Lung (tissue), 12 donors: ENCODE data around the gene HIPK4. TPM values are rescaled to one million over a fixed set of nuclear protein-coding genes. Genes with fewer than 3 reads are reported as not detected.
"Not testable (repeated sequence)": the region's sequence is repeated elsewhere in the genome, so short reads cannot be mapped to it uniquely, and the experiment has no call there.

Source experiments
- ATAC-seq: fragments of 200-7000 bp; cut with Tn5 transposase; one replicate; pipeline ENCODE4 v1.9.1; 2020; ENCODE audit warnings: moderate number of reproducible peaks; ENCODE audit not compliant: insufficient read depth, low FRiP score
- DNase-seq, 3 donors: peaks; one replicate each; pipeline ENCODE4 v3.0.0-alpha.2; 2013 to 2017
- H3K27ac ChIP-seq, 2 donors: one replicate each; pipeline ENCODE4 v1.5.1; 2013; ENCODE audit warnings: mild to moderate bottlenecking in 2 of 2, moderate library complexity in 2 of 2, control low read depth in 1 of 2, inconsistent platforms in 1 of 2, low read depth in 1 of 2, low read length in 1 of 2
- H3K27me3 ChIP-seq, 3 donors: one replicate each; pipeline ENCODE4 v1.5.1; 2013; ENCODE audit warnings: low read length in 2 of 3; ENCODE audit not compliant: control insufficient read depth in 3 of 3, insufficient read depth in 3 of 3
- H3K36me3 ChIP-seq, 4 donors: one replicate each; pipeline ENCODE4 v1.5.1; 2013; ENCODE audit warnings: low read length in 4 of 4, mild to moderate bottlenecking in 1 of 4, moderate library complexity in 1 of 4; ENCODE audit not compliant: control insufficient read depth in 4 of 4, insufficient read depth in 4 of 4
- H3K4me1 ChIP-seq, 5 donors: one replicate each; pipeline ENCODE4 v1.5.1; 2013; ENCODE audit warnings: low read length in 5 of 5, mild to moderate bottlenecking in 2 of 5, moderate library complexity in 1 of 5; ENCODE audit not compliant: control insufficient read depth in 5 of 5, insufficient read depth in 5 of 5
- H3K4me3 ChIP-seq: one replicate; pipeline ENCODE4 v1.5.1; 2013; ENCODE audit warnings: mild to moderate bottlenecking, control low read depth, moderate library complexity
- H3K9ac ChIP-seq, 2 donors: one replicate each; pipeline ENCODE4 v1.5.1; 2013; ENCODE audit warnings: low read length in 2 of 2, control low read depth in 1 of 2; ENCODE audit not compliant: insufficient read depth in 1 of 2
- H3K9me3 ChIP-seq, 4 donors: one replicate each; pipeline ENCODE4 v1.5.1; 2013; ENCODE audit warnings: low read length in 3 of 4, mild to moderate bottlenecking in 1 of 4, moderate library complexity in 1 of 4; ENCODE audit not compliant: control insufficient read depth in 4 of 4, insufficient read depth in 3 of 4
- WGBS, 2 donors: extraction: QIAGEN DNeasy Blood & Tissue Kit; methylation state at CpG; one replicate each; pipeline ENCODE4 v1.1.7; 2013; 5-methylcytosine and 5-hydroxymethylcytosine counted together
- polyA plus RNA-seq, 2 donors: library from polyadenylated mRNA; stranded (reverse); fragments of 200-250 nt; gene quantifications; one replicate each; pipeline ENCODE4 v1.2.1, GENCODE V29; 2013
- total RNA-seq, 2 donors: library from RNA; depleted of rRNA in 1 of 2; stranded (reverse); fragments of >200 nt in 1 of 2; gene quantifications; one replicate each; pipeline ENCODE4 v1.2.1, GENCODE V29; 2014 to 2021
- TF ChIP-seq, protein P1 (sequence below): IDR thresholded peaks from 2 replicates; pipeline ENCODE4 v1.5.1; 2012; ENCODE audit warnings: mild to moderate bottlenecking; ENCODE audit errors: control extremely low read depth, extremely low read depth
- donor health status: control.
- donor health status: control.
- donor health status: Bipolar disorder and iron deficiency.
- donor health status: healthy.
- donor health status: DM: yes; HTN: yes; CAD: no.

HIPK4 gene
- total and polyA plus RNA-seq, 4 donors, result 0.10 to 0.43 (median 0.22) TPM; not detected in 1

DNA sequence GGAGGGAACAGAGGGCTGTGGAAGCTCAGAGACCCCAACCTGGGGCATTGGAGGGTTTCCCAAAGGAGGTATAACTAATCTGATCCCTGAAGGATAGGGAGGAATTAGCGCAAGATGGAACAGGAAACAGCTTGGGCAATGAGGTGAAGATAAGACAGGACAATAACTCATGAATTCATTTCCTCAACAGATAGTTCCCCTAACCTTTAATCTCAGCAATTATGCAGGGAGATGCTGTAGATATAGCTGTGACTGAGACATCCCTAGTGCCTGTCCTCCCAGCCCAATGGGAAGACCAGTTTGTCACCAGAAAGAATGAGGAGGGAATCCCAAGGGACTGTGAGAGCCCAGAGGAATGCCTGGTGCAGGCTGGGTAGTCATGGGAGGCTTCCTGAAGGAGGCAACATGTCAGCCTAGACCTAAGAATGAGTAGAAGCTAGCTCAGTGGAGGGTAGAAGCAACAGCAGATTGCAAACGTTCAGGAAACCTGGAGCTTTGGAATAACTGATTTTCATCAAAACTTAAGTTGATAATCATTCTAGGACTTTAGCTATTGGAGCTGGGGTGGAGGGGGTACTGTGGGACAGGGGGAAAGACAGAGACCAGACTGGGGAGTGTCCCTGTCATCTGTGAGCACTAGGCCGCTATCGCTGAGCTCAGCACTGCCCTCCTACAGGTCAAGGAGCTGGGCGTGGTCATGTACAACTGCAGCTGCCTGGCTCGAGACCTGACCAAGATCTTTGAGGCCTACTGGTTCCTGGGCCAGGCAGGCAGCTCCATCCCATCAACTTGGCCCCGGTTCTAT is 18.8 kb downstream of the HIPK4 start:
- DNase-seq (no peak), ATAC-seq (no peak)
- Histone ChIP-seq H3K27ac (no peak overlapping the region), H3K9me3 (no peaks in the 10 kb centered on the region), H3K4me3 (no peak overlapping the region), H3K9ac (no peak overlapping the region), H3K27me3 (no peaks in the 10 kb centered on the region), H3K4me1 (peaks cover 0 to 9% (median 2%) of the 10 kb centered on the region in 5 donors), H3K36me3 (peaks cover 3 to 33% (median 27%) of the 10 kb centered on the region in 4 donors)
- TF ChIP-seq, protein P1, sequence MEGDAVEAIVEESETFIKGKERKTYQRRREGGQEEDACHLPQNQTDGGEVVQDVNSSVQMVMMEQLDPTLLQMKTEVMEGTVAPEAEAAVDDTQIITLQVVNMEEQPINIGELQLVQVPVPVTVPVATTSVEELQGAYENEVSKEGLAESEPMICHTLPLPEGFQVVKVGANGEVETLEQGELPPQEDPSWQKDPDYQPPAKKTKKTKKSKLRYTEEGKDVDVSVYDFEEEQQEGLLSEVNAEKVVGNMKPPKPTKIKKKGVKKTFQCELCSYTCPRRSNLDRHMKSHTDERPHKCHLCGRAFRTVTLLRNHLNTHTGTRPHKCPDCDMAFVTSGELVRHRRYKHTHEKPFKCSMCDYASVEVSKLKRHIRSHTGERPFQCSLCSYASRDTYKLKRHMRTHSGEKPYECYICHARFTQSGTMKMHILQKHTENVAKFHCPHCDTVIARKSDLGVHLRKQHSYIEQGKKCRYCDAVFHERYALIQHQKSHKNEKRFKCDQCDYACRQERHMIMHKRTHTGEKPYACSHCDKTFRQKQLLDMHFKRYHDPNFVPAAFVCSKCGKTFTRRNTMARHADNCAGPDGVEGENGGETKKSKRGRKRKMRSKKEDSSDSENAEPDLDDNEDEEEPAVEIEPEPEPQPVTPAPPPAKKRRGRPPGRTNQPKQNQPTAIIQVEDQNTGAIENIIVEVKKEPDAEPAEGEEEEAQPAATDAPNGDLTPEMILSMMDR, result no peak
- whole genome bisulfite sequencing, 2 donors, result 77 to 79% methylated on average over 7 of the region's 7 CpGs

GRCh38 chr19:40370253-40370652 is 19.7 kb downstream of the HIPK4 start:
- 93 to 94% methylated on average over 3 of the region's 3 CpGs for WGBS, 2 donors
- H3K36me3 ChIP-seq, result peaks cover 3 to 33% (median 27%) of the 10 kb centered on the region in 4 donors
- not testable (repeated sequence) for ATAC-seq, H3K27ac ChIP-seq, DNase-seq, H3K9me3 ChIP-seq, H3K27me3 ChIP-seq, H3K9ac ChIP-seq, H3K4me3 ChIP-seq
- H3K4me1 ChIP-seq, result peaks cover 0 to 15% (median 4%) of the 10 kb centered on the region in 5 donors

- Histone ChIP-seq H3K4me1 (peaks cover 0 to 17% (median 4%) of the 10 kb centered on the region in 5 donors), H3K27me3 (no peaks in the 10 kb centered on the region), H3K27ac (no peak overlapping the region), H3K9ac (no peak overlapping the region), H3K4me3 (no peak overlapping the region), H3K9me3 (no peaks in the 10 kb centered on the region), H3K36me3 (peaks cover 3 to 32% (median 27%) of the 10 kb centered on the region in 4 donors)
- DNase-seq (no peak), ATAC-seq (no peak)
- TF ChIP-seq, protein P1, result no peak
- 93 to 96% methylated on average over 12 of the region's 12 CpGs for WGBS, 2 donors
These were observed 20.2 kb downstream of the HIPK4 start for GRCh38 chr19:40369797-40370196.

GRCh38 chr19:40367577-40368434 is 22.2 kb downstream of the HIPK4 start:
- Histone ChIP-seq H3K27ac (no peak overlapping the region), H3K36me3 (peaks cover 3 to 24% (median 18%) of the 10 kb centered on the region in 4 donors), H3K4me3 (no peak overlapping the region), H3K9ac (no peak overlapping the region), H3K9me3 (no peaks in the 10 kb centered on the region), H3K4me1 (peaks cover 0 to 17% (median 4%) of the 10 kb centered on the region in 5 donors), H3K27me3 (no peaks in the 10 kb centered on the region)
- DNase-seq, result no peak
- TF ChIP-seq, protein P1, result no peak
- ATAC-seq, result no peak
- WGBS, 2 donors, result 89 to 90% methylated on average over 16 of the region's 16 CpGs
